ENCODE results near the gene SRD5A1.

DNA sequence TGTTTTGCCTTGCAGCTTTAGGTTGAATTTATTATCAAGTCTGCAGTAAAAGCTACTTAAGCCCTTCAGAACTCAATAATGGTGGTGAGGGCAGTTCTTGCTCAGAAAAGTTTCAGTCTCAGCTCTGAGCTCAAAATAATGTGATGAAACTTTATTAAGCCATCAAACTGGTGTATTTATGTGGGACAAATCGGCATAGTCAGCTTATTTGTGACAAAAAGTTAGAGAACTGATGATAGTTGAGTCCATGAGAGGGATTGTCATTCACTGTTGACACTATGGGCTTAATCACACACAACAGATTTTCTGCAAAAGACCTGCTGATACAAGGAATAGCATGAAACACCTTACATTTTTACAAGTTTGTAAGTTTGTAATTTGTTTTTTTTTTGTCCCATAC, 9.4 kb downstream of the SRD5A1 start:
- no peak for TF ChIP-seq POLR2A (IDR thresholded peaks at IDR 0.05)
- TF ChIP-seq, protein P1, sequence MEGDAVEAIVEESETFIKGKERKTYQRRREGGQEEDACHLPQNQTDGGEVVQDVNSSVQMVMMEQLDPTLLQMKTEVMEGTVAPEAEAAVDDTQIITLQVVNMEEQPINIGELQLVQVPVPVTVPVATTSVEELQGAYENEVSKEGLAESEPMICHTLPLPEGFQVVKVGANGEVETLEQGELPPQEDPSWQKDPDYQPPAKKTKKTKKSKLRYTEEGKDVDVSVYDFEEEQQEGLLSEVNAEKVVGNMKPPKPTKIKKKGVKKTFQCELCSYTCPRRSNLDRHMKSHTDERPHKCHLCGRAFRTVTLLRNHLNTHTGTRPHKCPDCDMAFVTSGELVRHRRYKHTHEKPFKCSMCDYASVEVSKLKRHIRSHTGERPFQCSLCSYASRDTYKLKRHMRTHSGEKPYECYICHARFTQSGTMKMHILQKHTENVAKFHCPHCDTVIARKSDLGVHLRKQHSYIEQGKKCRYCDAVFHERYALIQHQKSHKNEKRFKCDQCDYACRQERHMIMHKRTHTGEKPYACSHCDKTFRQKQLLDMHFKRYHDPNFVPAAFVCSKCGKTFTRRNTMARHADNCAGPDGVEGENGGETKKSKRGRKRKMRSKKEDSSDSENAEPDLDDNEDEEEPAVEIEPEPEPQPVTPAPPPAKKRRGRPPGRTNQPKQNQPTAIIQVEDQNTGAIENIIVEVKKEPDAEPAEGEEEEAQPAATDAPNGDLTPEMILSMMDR (IDR thresholded peaks at IDR 0.05), result no peak

All from uterus (tissue), 2 donors.